ENCODE results near the gene TAS2R16.
"Not testable (repeated sequence)": the region's sequence is repeated elsewhere in the genome, so short reads cannot be mapped to it uniquely, and the experiment has no call there.

Gene TAS2R16

GRCh38 chr7:122970740-122971725 lies 24.5 kb downstream of the TAS2R16 start:
- no peak for DNase-seq

DNA sequence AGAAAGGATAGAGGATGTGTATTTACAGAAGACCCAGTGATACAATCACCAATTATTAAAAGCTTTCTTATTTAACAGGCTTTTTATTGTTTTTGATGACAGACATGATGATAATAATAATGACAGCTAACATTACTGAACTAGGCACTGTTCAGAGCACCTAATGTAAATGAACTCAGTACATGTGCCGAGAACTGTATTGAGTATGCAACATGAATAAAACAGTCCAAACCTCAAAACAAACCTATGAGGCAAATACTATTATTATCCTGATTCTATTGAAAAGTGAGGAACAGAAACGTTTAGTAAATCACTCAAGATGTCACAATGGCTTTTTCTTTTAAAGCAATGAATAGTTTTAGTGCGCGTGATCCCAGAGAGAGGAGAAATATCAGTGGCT lies 27.1 kb downstream of the TAS2R16 start:
- no peak for DNase-seq

- no peak for DNase-seq
Observed at GRCh38 chr7:122965306-122965705, 30.2 kb downstream of the TAS2R16 start.

DNA sequence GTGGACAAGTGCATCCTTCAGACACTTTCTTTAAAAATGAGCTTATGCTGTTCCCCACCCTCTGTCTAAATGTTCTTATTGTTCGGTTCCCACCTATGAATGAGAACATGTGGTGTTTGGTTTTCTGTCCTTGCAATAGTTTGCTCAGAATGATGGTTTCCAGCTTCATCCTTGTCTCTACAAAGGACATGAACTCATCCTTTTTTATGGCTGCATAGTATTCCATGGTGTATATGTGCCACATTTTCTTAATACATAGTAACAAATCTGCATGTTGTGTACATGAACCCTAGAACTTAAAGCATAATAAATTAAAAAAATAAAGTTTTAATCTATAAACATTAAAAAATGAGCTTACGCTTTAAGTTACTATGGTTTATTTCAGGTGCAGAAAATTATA lies 41.8 kb downstream of the TAS2R16 start:
- DNase-seq: not testable (repeated sequence)

- DNase-seq: no peak
Observed at GRCh38 chr7:122951006-122951405, 44.5 kb downstream of the TAS2R16 start.

DNA sequence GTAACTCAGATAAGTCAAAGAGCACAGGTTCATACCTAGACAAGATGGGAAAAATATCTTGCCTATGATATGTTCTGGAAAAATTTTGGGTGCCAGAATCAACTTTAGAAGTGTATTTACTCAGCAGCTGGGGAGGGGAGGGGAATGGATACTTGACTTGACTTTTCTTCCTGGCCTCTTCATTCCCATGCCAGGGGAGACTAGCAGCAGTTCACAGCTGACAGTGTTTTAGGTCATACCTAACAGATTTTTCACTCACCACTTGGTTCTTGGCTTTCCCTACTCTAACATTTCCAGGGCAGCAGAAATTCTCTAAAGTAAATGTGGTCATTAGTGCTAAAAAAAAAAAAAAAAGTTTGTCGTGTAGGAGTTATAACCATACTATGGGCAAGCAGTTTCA lies 46.3 kb downstream of the TAS2R16 start:
- DNase-seq: no peak

All from effector CD4-positive, alpha-beta T cell (primary cell).